ENCODE measurements around the gene SFT2D2. TPM values are rescaled to one million over a fixed set of nuclear protein-coding genes. Genes with fewer than 3 reads are reported as not detected.
"Not testable (repeated sequence)": the region's sequence is repeated elsewhere in the genome, so short reads cannot be mapped to it uniquely, and the experiment has no call there.

Gene SFT2D2
- total RNA-seq, 1 experiment from 2014 or later: 59.3 TPM

- Mint-ChIP-seq H3K27ac (ENCODE audit: unreplicated experiment) (no peak within 1 kb of the TSS), H3K9me3 (ENCODE audit: unreplicated experiment) (peaks cover 3% of the 10 kb centered on the region), H3K36me3 (ENCODE audit: insufficient read depth, unreplicated experiment) (no peaks in the 10 kb centered on the region), H3K4me1 (ENCODE audit: low read depth, unreplicated experiment) (peaks cover 3% of the 10 kb centered on the region), H3K4me3 (ENCODE audit: unreplicated experiment) (no peak within 1 kb of the TSS), H3K27me3 (ENCODE audit: insufficient read depth, unreplicated experiment) (no peaks in the 10 kb centered on the region)
- peak; percentile 81 to 85 for TF ChIP-seq CTCF (IDR thresholded peaks at IDR 0.05; ENCODE audit: insufficient read depth in 1 of 2, low read depth in 1 of 2, low read length in 1 of 2, severe bottlenecking in 1 of 2, unreplicated experiment in 1 of 2)
- Histone ChIP-seq H3K4me1 (peaks cover 5% of the 10 kb centered on the region; the same call in 1 of the 2 replicates), H3K36me3 (ENCODE audit: control insufficient read depth, insufficient read depth, low read length) (no peaks in the 10 kb centered on the region), H3K27me3 (replicated peaks; ENCODE audit: control insufficient read depth, insufficient read depth, low read length) (no peaks in the 10 kb centered on the region), H3K4me3 (ENCODE audit: low read depth, low read length) (peak within 1 kb of the TSS; percentile 91), H3K9me3 (no peaks in the 10 kb centered on the region)
- POLR2A ChIA-PET: no interaction called here
- intact Hi-C loops (cut with micrococcal nuclease; ENCODE audit: unreplicated experiment): loop anchor here (1.0 to 2.0 kb wide), 6 partner anchors 33 to 143 kb away; partner anchors contain the start of gene GPR161
- TSS peak; percentile 56 for BruUV-seq (replicated peaks)
- DNase-seq: peak; percentile 97 to 98
- CTCF ChIA-PET: interaction anchor here (0.6 to 1.1 kb wide), 2 partner anchors 23 to 143 kb away, joined by 3 to 5 read pairs; no protein-coding TSS in a partner anchor
Observed at GRCh38 chr1:168178638-168179437, 47.0 kb upstream of the SFT2D2 start, which contains the start of gene TIPRL. Gene TIPRL (plus strand): TSS chr1:168178962. CDS start chr1:168179078, 116 bp downstream.

GRCh38 chr1:168179438-168180147 lies 46.2 kb upstream of the SFT2D2 start:
- BruUV-seq (replicated peaks): no TSS peak
- Mint-ChIP-seq H3K9me3 (ENCODE audit: unreplicated experiment) (no peaks in the 10 kb centered on the region), H3K4me3 (ENCODE audit: unreplicated experiment) (no peak overlapping the region), H3K36me3 (ENCODE audit: insufficient read depth, unreplicated experiment) (no peaks in the 10 kb centered on the region), H3K27me3 (ENCODE audit: insufficient read depth, unreplicated experiment) (no peaks in the 10 kb centered on the region), H3K27ac (ENCODE audit: unreplicated experiment) (no peak overlapping the region), H3K4me1 (ENCODE audit: low read depth, unreplicated experiment) (peaks cover 6% of the 10 kb centered on the region)
- ChIA-PET CTCF (interaction anchor here (0.6 to 1.1 kb wide), 3 partner anchors 24 to 142 kb away, joined by 3 to 5 read pairs (median 4); partner anchors contain the start of gene SFT2D2), POLR2A (no interaction called here)
- Histone ChIP-seq H3K4me3 (ENCODE audit: low read depth, low read length) (peak overlapping the region; percentile 91), H3K27me3 (replicated peaks; ENCODE audit: control insufficient read depth, insufficient read depth, low read length) (no peaks in the 10 kb centered on the region), H3K9me3 (no peaks in the 10 kb centered on the region), H3K36me3 (ENCODE audit: control insufficient read depth, insufficient read depth, low read length) (no peaks in the 10 kb centered on the region), H3K4me1 (peaks cover 5% of the 10 kb centered on the region; the same call in 1 of the 2 replicates)
- intact Hi-C loops (cut with micrococcal nuclease; ENCODE audit: unreplicated experiment): loop anchor here (2.0 kb wide), 2 partner anchors 45 to 55 kb away; no protein-coding TSS in a partner anchor
- peak in 1 of 2 experiments; percentile 4 for DNase-seq
- no peak for TF ChIP-seq CTCF (IDR thresholded peaks at IDR 0.05; ENCODE audit: insufficient read depth in 1 of 2, low read depth in 1 of 2, low read length in 1 of 2, severe bottlenecking in 1 of 2, unreplicated experiment in 1 of 2)

GRCh38 chr1:168180148-168180524 lies 45.7 kb upstream of the SFT2D2 start:
- H3K9me3 ChIP-seq: no peaks in the 10 kb centered on the region
- Mint-ChIP-seq H3K36me3 (ENCODE audit: insufficient read depth, unreplicated experiment) (no peaks in the 10 kb centered on the region), H3K27me3 (ENCODE audit: insufficient read depth, unreplicated experiment) (no peaks in the 10 kb centered on the region), H3K4me3 (ENCODE audit: unreplicated experiment) (no peak overlapping the region), H3K9me3 (ENCODE audit: unreplicated experiment) (no peaks in the 10 kb centered on the region), H3K27ac (ENCODE audit: unreplicated experiment) (no peak overlapping the region), H3K4me1 (ENCODE audit: low read depth, unreplicated experiment) (peaks cover 6% of the 10 kb centered on the region)
- intact Hi-C loops (cut with micrococcal nuclease; ENCODE audit: unreplicated experiment): no loop called here
- POLR2A ChIA-PET: no interaction called here
- H3K27me3 ChIP-seq (replicated peaks; ENCODE audit: control insufficient read depth, insufficient read depth, low read length): no peaks in the 10 kb centered on the region
- no TSS peak for BruUV-seq (replicated peaks)
- DNase-seq: no peak
- TF ChIP-seq CTCF (IDR thresholded peaks at IDR 0.05; ENCODE audit: insufficient read depth in 1 of 2, low read depth in 1 of 2, low read length in 1 of 2, severe bottlenecking in 1 of 2, unreplicated experiment in 1 of 2): no peak
- CTCF ChIA-PET: interaction anchor here (0.6 kb wide), 1 partner anchor 45 kb away, joined by 4 read pairs; the partner anchor contains the start of gene SFT2D2
- H3K4me3 ChIP-seq (ENCODE audit: low read depth, low read length): peak overlapping the region; percentile 91
- H3K4me1 ChIP-seq: peaks cover 5% of the 10 kb centered on the region; the same call in 1 of the 2 replicates
- no peaks in the 10 kb centered on the region for H3K36me3 ChIP-seq (ENCODE audit: control insufficient read depth, insufficient read depth, low read length)

- DNase-seq; H3K27me3 Mint-ChIP-seq (ENCODE audit: insufficient read depth, unreplicated experiment); H3K36me3 Mint-ChIP-seq (ENCODE audit: insufficient read depth, unreplicated experiment); H3K27ac Mint-ChIP-seq (ENCODE audit: unreplicated experiment); H3K9me3 Mint-ChIP-seq (ENCODE audit: unreplicated experiment); H3K36me3 ChIP-seq (ENCODE audit: control insufficient read depth, insufficient read depth, low read length); CTCF ChIA-PET; H3K4me1 ChIP-seq; H3K4me3 ChIP-seq (ENCODE audit: low read depth, low read length); H3K4me1 Mint-ChIP-seq (ENCODE audit: low read depth, unreplicated experiment); intact Hi-C loops (cut with micrococcal nuclease; ENCODE audit: unreplicated experiment); POLR2A ChIA-PET; H3K27me3 ChIP-seq (replicated peaks; ENCODE audit: control insufficient read depth, insufficient read depth, low read length); H3K9me3 ChIP-seq; BruUV-seq (replicated peaks): not testable (repeated sequence)
- H3K4me3 Mint-ChIP-seq (ENCODE audit: unreplicated experiment): peak overlapping the region; percentile 27
Observed at GRCh38 chr1:168181063-168181720, 44.6 kb upstream of the SFT2D2 start.

Data from Caco-2 (cell line).